HepG2 (cell line): Measurements from ENCODE around the gene LILRB2. TPM values are rescaled to one million over a fixed set of nuclear protein-coding genes. Genes with fewer than 3 reads are reported as not detected.

ENCODE experiments used
- ATAC-seq: fragments of 200-7000 bp; cut with Tn5 transposase; 3 replicates; pipeline ENCODE4 v1.9.1; 2020; ENCODE audit warnings: mild to moderate bottlenecking, moderate library complexity
- BruUV-seq: library from RNA; stranded (reverse); fragments of 400-500 nt; replicated peaks from 2 replicates; lab custom pipeline; 2021; lab: Mats Ljungman, UMichigan
- CTCF ChIA-PET: fragments of 300-600 bp; formaldehyde crosslinking; extraction: SDS; loops from one replicate; lab custom pipeline; 2021; ENCODE audit warnings: low total read pairs, inconsistent platforms, low intra/inter-chr PET ratio; lab: Yijun Ruan, JAX
- POLR2A ChIA-PET: fragments of 350-600 bp; sonication (Branson Sonifier 250); formaldehyde crosslinking; loops from one replicate; lab custom pipeline; 2020; ENCODE audit warnings: antibody characterized with exemption, inconsistent platforms; lab: Yijun Ruan, JAX
- DNase-seq: peaks from one replicate; pipeline ENCODE4 v3.0.0-alpha.2; 2015; ENCODE audit warnings: low spot score
- FAIRE-seq: peaks from 3 replicates; lab custom pipeline; 2011; peaks lifted over from hg19 to GRCh38; lab: Jason Lieb, UNC
- H2AFZ ChIP-seq: one replicate; pipeline ENCODE4 v1.6.1; 2011; ENCODE audit warnings: low read length, inconsistent platforms
- H3K27ac ChIP-seq: fragments of 300-600 bp; 3 replicates; pipeline ENCODE4 v1.8.0; 2011; ENCODE audit warnings: mixed run types, mild to moderate bottlenecking, mixed read lengths, low read length, inconsistent platforms; ENCODE audit not compliant: insufficient read depth; ENCODE audit errors: extremely low read length
- H3K27me3 ChIP-seq, 2 experiments: fragments of 200-600 bp in 1 of 2; 2 replicates in 1 of 2; 3 replicates in 1 of 2; pipeline versions ENCODE4 v1.6.0 to v1.8.0; 2011; ENCODE audit warnings: low read length in 2 of 2, mild to moderate bottlenecking in 2 of 2, moderate library complexity in 2 of 2, inconsistent platforms in 1 of 2; ENCODE audit not compliant: insufficient read depth in 2 of 2, control insufficient read depth in 1 of 2
- H3K36me3 ChIP-seq, 2 experiments: fragments of 200-600 bp in 1 of 2; replicated peaks in 1 of 2; 2 replicates in 1 of 2; 3 replicates in 1 of 2; pipeline versions ENCODE4 v1.5.1 to v1.8.0; 2011; ENCODE audit warnings: low read length in 2 of 2, inconsistent platforms in 1 of 2; ENCODE audit not compliant: insufficient read depth in 2 of 2, control insufficient read depth in 1 of 2
- H3K4me1 ChIP-seq: 2 replicates; pipeline ENCODE4 v1.5.1; 2012; ENCODE audit warnings: low read length, inconsistent platforms; ENCODE audit not compliant: insufficient read depth
- H3K4me2 ChIP-seq: 2 replicates; pipeline ENCODE4 v1.6.0; 2011; ENCODE audit warnings: low read depth, low read length, inconsistent platforms
- H3K4me3 ChIP-seq, 3 experiments: fragments of 200-600 bp in 1 of 3; sonication (generic), shearing (Covaris generic) in 1 of 3; replicated peaks in 1 of 3; 2 replicates each; pipeline ENCODE4 v1.5.1; 2011 to 2016; ENCODE audit warnings: low read length in 3 of 3, inconsistent platforms in 2 of 3, low read depth in 2 of 3, mild to moderate bottlenecking in 2 of 3, control low read depth in 1 of 3, mixed read lengths in 1 of 3; ENCODE audit not compliant: insufficient read depth in 1 of 3
- H3K79me2 ChIP-seq: one replicate; pipeline ENCODE4 v1.6.1; 2011; ENCODE audit warnings: low read length, inconsistent platforms; ENCODE audit not compliant: insufficient read depth
- H3K9ac ChIP-seq: 2 replicates; pipeline ENCODE4 v1.6.0; 2011; ENCODE audit warnings: mild to moderate bottlenecking, low read depth, low read length, inconsistent platforms; ENCODE audit not compliant: insufficient read depth
- H3K9me3 ChIP-seq: 2 replicates; pipeline ENCODE4 v1.5.1; 2012; ENCODE audit warnings: mild to moderate bottlenecking, low read length
- H4K20me1 ChIP-seq: 2 replicates; pipeline ENCODE4 v1.6.0; 2011; ENCODE audit warnings: inconsistent platforms, mild to moderate bottlenecking, low read length, moderate library complexity; ENCODE audit not compliant: insufficient read depth
- AKAP8 ChIP-seq: sonication (generic); formaldehyde crosslinking; IDR thresholded peaks from 2 replicates; pipeline ENCODE4 v1.5.1; 2020; ENCODE audit warnings: mild to moderate bottlenecking, missing genetic modification reagents
- E2F2 ChIP-seq: sonication (generic); formaldehyde crosslinking; IDR thresholded peaks from 2 replicates; pipeline ENCODE4 v1.4.0; 2020; ENCODE audit warnings: missing genetic modification reagents, borderline replicate concordance
- MEIS2 ChIP-seq: sonication (generic); formaldehyde crosslinking; IDR thresholded peaks from 2 replicates; pipeline ENCODE4 v1.9.0; 2021; ENCODE audit warnings: mild to moderate bottlenecking, missing genetic modification reagents
- ZBTB21 ChIP-seq: sonication (generic); formaldehyde crosslinking; IDR thresholded peaks from 2 replicates; pipeline ENCODE4 v1.4.0; 2020; ENCODE audit warnings: missing genetic modification reagents
- ZNF10 ChIP-seq: sonication (generic); formaldehyde crosslinking; IDR thresholded peaks from 2 replicates; pipeline ENCODE4 v1.4.0; 2020; ENCODE audit warnings: mild to moderate bottlenecking, low read depth, missing genetic modification reagents, borderline replicate concordance
- ZNF44 ChIP-seq: sonication (generic); formaldehyde crosslinking; IDR thresholded peaks from 2 replicates; pipeline ENCODE4 v1.5.1; 2020; ENCODE audit warnings: mild to moderate bottlenecking, missing genetic modification reagents
- ZNF441 ChIP-seq: sonication (generic); formaldehyde crosslinking; IDR thresholded peaks from 2 replicates; pipeline ENCODE4 v1.7.0; 2021; ENCODE audit warnings: missing genetic modification reagents, borderline replicate concordance
- ZNF7 ChIP-seq: IDR thresholded peaks from 2 replicates; pipeline ENCODE4 v1.6.1; 2016; ENCODE audit warnings: missing biosample characterization, missing genetic modification reagents
- WGBS: methylation state at CpG from one replicate; pipeline ENCODE4 v1.1.6; 2017; ENCODE audit warnings: low lambda C conversion rate; 5-methylcytosine and 5-hydroxymethylcytosine counted together
- in situ Hi-C: cut with HindIII; loops from 2 replicates; pipeline ENCODE4 v1.10.0; 2017; ENCODE audit warnings: low pct_unique_long_range_greater_than_20kb; ENCODE audit not compliant: extremely low pct_ligation_motif_present
- intact Hi-C: fragments of 100-400 bp; cut with micrococcal nuclease; formaldehyde crosslinking; loops from one replicate; pipeline ENCODE4 v1.10.0; 2022; ENCODE audit not compliant: unreplicated experiment
- polyA plus RNA-seq, 8 experiments: library from polyadenylated mRNA; depleted of rRNA in 3 of 8; stranded (reverse) in 7 of 8; unstranded in 1 of 8; fragments of >200 nt; fragmentation: Illumina TruSeq in 4 of 8; extraction: Trizol in 4 of 8; gene quantifications; 2 replicates each; pipeline versions ENCODE4 v1.2.1 to v1.2.3, GENCODE V29; 2011 to 2016; ENCODE audit warnings: low read depth in 4 of 8, missing spikeins in 1 of 8, mixed read lengths in 1 of 8; ENCODE audit not compliant: insufficient read depth in 1 of 8
- total RNA-seq, 5 experiments: library from RNA; depleted of rRNA; stranded (reverse); fragments of >200 nt; fragmentation: Illumina TruSeq; extraction: Trizol; gene quantifications; 2 replicates each; pipeline ENCODE4 v1.2.3, GENCODE V29; 2016; ENCODE audit warnings: low read depth in 1 of 5
- TF ChIP-seq, protein P1 (sequence below): IDR thresholded peaks from 2 replicates; pipeline ENCODE4 v1.6.1; 2012; ENCODE audit warnings: low read length, improper control_type of control experiment
- TF ChIP-seq, protein P2 (sequence below): sonication (generic); formaldehyde crosslinking; IDR thresholded peaks from 2 replicates; pipeline ENCODE4 v1.5.1; 2020; ENCODE audit warnings: mild to moderate bottlenecking, missing genetic modification reagents, borderline replicate concordance

The LILRB2 gene
- total and polyA plus RNA-seq, 2 of the 13 experiments (the other 11 are each of a cell fraction or from before 2014, with no cell fraction given), result not detected

GRCh38 chr19:54302257-54302656, 21.3 kb upstream of the LILRB2 start (continued):
- TF ChIP-seq ZNF44 (CRISPR knock-in tag) (no peak), E2F2 (no peak), ZNF7 (CRISPR knock-in tag) (no peak), ZNF441 (CRISPR knock-in tag) (no peak)
- TF ChIP-seq, protein P1, sequence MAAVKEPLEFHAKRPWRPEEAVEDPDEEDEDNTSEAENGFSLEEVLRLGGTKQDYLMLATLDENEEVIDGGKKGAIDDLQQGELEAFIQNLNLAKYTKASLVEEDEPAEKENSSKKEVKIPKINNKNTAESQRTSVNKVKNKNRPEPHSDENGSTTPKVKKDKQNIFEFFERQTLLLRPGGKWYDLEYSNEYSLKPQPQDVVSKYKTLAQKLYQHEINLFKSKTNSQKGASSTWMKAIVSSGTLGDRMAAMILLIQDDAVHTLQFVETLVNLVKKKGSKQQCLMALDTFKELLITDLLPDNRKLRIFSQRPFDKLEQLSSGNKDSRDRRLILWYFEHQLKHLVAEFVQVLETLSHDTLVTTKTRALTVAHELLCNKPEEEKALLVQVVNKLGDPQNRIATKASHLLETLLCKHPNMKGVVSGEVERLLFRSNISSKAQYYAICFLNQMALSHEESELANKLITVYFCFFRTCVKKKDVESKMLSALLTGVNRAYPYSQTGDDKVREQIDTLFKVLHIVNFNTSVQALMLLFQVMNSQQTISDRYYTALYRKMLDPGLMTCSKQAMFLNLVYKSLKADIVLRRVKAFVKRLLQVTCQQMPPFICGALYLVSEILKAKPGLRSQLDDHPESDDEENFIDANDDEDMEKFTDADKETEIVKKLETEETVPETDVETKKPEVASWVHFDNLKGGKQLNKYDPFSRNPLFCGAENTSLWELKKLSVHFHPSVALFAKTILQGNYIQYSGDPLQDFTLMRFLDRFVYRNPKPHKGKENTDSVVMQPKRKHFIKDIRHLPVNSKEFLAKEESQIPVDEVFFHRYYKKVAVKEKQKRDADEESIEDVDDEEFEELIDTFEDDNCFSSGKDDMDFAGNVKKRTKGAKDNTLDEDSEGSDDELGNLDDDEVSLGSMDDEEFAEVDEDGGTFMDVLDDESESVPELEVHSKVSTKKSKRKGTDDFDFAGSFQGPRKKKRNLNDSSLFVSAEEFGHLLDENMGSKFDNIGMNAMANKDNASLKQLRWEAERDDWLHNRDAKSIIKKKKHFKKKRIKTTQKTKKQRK, result no peak

DNA sequence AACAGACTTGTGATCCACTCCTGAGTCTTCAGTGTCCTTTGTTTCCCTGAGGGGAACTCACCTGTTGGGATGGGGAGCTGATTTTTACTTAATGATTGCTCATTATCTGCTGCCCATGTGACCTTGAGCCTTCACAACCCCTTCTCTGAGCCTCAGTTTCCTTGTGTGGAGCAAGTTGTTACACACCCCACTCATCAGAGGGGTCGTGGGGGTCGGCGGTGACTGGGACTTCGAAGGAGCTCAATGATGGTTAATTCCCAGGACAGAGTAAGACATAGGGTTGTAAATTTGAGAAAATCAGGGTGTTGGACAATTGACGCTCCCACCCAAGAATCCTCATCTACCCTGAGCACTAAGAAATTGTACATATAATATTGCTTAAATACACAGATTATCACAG, 18.6 kb upstream of the LILRB2 start:
- H3K36me3 ChIP-seq, result no peaks in the 10 kb centered on the region
- H3K27ac ChIP-seq, result no peak overlapping the region
- no TSS peak for BruUV-seq
- no peaks in the 10 kb centered on the region for H3K79me2 ChIP-seq
- peaks cover 0 to 22% of the 10 kb centered on the region in 2 experiments; a peak in 3 of 5 replicates for H3K27me3 ChIP-seq
- no peaks in the 10 kb centered on the region for H4K20me1 ChIP-seq
- no peak overlapping the region for H3K4me2 ChIP-seq
- no peak overlapping the region for H3K9ac ChIP-seq
- in situ Hi-C loops (no loop called here), intact Hi-C loops (no loop called here)
- DNase-seq, result no peak
- no peak overlapping the region for H3K4me3 ChIP-seq
- ChIA-PET POLR2A (no interaction called here), CTCF (no interaction called here)
- FAIRE-seq, result no peak
- no peak overlapping the region for H2AFZ ChIP-seq
- no peaks in the 10 kb centered on the region for H3K4me1 ChIP-seq
- ATAC-seq, result no peak
- WGBS, result 11% methylated on average over 5 of the region's 5 CpGs
- no peaks in the 10 kb centered on the region for H3K9me3 ChIP-seq
- TF ChIP-seq MEIS2 (no peak), AKAP8 (CRISPR knock-in tag) (no peak), ZBTB21 (CRISPR knock-in tag) (no peak), ZNF10 (CRISPR knock-in tag) (no peak)
- TF ChIP-seq, protein P2, sequence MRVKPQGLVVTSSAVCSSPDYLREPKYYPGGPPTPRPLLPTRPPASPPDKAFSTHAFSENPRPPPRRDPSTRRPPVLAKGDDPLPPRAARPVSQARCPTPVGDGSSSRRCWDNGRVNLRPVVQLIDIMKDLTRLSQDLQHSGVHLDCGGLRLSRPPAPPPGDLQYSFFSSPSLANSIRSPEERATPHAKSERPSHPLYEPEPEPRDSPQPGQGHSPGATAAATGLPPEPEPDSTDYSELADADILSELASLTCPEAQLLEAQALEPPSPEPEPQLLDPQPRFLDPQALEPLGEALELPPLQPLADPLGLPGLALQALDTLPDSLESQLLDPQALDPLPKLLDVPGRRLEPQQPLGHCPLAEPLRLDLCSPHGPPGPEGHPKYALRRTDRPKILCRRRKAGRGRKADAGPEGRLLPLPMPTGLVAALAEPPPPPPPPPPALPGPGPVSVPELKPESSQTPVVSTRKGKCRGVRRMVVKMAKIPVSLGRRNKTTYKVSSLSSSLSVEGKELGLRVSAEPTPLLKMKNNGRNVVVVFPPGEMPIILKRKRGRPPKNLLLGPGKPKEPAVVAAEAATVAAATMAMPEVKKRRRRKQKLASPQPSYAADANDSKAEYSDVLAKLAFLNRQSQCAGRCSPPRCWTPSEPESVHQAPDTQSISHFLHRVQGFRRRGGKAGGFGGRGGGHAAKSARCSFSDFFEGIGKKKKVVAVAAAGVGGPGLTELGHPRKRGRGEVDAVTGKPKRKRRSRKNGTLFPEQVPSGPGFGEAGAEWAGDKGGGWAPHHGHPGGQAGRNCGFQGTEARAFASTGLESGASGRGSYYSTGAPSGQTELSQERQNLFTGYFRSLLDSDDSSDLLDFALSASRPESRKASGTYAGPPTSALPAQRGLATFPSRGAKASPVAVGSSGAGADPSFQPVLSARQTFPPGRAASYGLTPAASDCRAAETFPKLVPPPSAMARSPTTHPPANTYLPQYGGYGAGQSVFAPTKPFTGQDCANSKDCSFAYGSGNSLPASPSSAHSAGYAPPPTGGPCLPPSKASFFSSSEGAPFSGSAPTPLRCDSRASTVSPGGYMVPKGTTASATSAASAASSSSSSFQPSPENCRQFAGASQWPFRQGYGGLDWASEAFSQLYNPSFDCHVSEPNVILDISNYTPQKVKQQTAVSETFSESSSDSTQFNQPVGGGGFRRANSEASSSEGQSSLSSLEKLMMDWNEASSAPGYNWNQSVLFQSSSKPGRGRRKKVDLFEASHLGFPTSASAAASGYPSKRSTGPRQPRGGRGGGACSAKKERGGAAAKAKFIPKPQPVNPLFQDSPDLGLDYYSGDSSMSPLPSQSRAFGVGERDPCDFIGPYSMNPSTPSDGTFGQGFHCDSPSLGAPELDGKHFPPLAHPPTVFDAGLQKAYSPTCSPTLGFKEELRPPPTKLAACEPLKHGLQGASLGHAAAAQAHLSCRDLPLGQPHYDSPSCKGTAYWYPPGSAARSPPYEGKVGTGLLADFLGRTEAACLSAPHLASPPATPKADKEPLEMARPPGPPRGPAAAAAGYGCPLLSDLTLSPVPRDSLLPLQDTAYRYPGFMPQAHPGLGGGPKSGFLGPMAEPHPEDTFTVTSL (CRISPR knock-in tag), result no peak
